T-helper 1 cell treated with Interleukin-12 subunit alpha and Interleukin-12 subunit beta and Interleukin-4 antibody, amounts not matched to agents 30 ng/mL and 1 ng/mL, for 36 hours (primary cell): ENCODE data around the gene SLC2A3. TPM values are rescaled to one million over a fixed set of nuclear protein-coding genes. Genes with fewer than 3 reads are reported as not detected.
"Not testable (repeated sequence)": the region's sequence is repeated elsewhere in the genome, so short reads cannot be mapped to it uniquely, and the experiment has no call there.

Experiments
- intact Hi-C: fragments of 100-400 bp; cut with micrococcal nuclease; formaldehyde crosslinking; loops from one replicate; pipeline ENCODE4 v1.15.1; 2024
- total RNA-seq: library from RNA; stranded (reverse); gene quantifications from 2 replicates; pipeline ENCODE4 v1.2.3, GENCODE V29; 2022

SLC2A3 gene
- total RNA-seq, 1 donor from 2014 or later, result 353 TPM

GRCh38 chr12:7953912-7954311, 17.9 kb upstream of the SLC2A3 start:
- intact Hi-C loops, result not testable (repeated sequence)

DNA sequence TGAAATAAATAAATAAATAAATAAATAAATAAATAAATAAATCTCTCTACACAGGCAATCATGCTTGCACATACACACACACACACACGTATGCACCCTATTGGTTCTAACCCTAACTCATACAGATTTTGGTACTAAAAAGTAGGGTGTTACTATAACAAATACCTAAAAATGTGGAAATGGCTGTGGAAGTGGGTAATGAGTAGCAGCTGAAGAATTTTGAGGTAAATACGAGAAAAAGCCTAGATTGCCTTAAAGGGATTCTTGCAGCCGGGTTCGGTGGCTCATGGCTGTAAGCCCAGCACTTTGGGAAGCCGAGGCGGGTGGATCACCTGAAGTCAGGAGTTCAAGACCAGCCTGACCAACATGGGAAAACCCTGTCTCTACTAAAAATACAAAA, 15.7 kb upstream of the SLC2A3 start:
- intact Hi-C loops, result no loop called here

GRCh38 chr12:7950230-7950943, 14.4 kb upstream of the SLC2A3 start:
- intact Hi-C loops, result not testable (repeated sequence)

DNA sequence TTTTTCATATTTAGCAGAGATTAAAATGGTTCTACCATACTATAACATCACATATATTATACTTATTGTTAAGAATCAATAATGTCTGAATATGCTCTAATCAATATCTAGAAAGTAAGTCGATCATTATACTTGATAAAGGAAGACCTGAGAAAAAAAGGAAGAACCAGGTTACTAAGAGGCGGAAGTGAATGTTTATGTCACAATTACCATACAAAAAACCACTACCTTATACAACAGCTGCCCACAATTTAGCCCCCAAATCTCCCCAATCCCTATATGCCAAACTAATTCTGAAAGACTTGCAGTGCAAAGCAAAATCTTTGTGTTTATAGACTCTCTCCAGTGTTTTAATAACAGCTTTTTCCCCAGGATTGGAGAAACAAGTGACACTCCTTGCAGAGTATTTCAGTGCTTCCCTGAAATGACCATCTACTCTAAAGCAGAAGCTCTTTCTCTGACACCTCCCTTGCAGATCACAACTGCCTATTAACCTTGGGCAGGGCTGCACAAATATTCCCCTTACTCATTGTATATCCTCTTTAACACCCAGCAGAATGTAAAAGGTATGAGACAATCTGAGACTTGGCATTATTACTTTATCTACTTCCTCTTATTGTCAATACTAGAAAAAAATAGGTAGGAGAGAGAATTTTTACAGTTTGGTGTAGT, 12.7 kb upstream of the SLC2A3 start:
- intact Hi-C loops, result no loop called here

- intact Hi-C loops, result no loop called here
These were observed 11.0 kb upstream of the SLC2A3 start for GRCh38 chr12:7947011-7947410.

DNA sequence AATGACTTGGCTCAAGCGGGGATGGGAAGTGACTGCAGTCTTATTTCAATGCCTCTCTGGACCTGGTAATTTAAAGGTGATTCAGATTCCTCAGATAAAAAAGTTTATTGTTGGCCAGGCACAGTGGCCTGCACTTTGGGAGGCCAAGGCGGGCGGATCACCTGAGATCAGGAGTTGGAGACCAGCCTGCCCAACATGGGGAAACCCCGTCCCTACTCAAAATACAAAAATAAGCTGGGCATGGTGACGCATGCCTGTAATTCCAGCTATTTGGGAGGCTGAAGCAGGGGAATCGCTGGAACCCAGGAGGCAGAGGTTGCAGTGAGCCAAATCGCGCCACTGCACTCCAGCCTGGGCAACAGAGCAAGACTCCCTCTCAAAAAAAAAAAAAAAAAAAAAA, 8.8 kb upstream of the SLC2A3 start:
- intact Hi-C loops, result not testable (repeated sequence)

DNA sequence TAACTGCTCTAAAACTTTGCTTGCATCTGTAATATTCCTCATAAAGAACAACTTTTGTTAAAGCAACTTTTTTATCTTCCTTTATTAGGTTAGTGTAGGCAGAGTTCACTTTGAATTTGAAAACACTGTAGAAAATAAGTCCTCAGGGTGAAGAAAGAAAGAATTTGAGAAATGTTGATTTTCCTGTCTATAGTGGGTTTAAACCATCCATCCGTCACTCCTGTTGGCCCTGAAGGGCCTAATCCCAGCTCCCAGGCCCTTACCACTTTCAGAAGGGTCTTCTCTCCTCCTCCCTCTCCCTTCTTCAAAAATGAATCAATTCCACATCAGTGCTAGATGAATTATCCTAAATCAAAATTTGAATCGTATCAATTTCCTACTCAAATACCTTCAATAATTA, 4.9 kb upstream of the SLC2A3 start:
- intact Hi-C loops, result no loop called here

DNA sequence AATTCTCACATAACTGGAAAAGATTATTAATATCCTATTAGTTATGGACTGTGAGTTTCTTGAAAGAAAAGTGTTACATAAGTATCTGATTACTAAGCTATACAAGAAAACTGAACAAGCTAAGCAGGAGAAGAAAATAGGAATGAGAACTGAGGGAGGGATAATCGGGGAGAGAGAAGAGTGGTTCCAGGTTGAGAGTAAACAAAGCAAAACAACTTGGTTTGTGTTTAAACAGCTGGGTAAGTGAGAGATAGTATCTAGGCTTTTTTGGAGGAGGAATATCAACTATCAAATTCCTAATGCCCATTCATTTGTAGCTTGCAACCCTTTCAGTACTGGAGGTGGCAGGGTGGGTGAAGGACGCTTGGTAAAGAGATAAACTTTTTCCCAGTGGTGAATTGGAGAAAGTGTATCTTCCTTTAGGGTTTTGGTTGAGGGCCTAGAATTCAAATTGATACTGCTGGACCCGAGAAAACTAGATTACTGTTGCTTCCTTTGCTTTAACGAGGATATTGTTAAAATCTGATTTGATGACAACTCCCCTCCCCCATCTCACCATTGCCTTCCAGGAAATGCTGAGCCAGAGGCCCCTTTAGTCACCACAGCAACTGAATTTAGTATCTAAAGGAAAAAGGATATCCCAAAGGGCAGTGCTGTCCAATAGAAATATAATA, 2.0 kb upstream of the SLC2A3 start:
- intact Hi-C loops, result loop anchor here (2.0 to 5.0 kb wide), 2 partner anchors 749 to 1086 kb away; partner anchors contain the start of genes CDCA3, PEX5 and USP5

DNA sequence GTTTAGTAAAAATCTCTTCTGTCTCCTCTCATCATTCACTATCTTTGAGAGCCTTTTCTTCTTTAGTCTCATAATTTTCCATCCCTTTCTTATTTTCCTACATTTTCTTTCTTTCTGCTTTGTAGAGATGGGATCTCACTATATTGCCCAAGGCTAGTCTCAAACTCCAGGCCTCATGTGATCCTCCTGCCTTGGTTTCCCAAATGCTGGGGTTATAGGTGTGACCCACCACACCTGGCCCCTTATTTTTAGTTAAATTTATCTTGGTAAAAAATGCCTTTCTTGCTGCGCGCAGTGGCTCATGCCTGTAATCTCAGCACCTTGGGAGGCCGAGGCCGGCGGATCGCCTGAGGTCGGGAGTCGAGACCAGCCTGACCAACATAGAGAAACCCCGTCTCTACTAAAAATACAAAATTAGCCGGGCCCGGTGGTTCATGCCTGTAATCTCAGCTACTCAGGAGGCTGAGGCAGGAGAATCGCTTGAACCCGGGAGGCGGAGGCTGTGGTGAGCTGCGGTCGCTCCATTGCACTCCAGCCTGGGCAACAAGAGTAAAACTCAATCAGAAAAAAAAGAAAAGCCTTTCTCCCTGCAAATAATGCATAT, 996 bp downstream of the SLC2A3 start:
- intact Hi-C loops, result loop anchor here (5.0 kb wide), 1 partner anchor 1083 kb away; the partner anchor contains the start of genes CDCA3 and USP5

DNA sequence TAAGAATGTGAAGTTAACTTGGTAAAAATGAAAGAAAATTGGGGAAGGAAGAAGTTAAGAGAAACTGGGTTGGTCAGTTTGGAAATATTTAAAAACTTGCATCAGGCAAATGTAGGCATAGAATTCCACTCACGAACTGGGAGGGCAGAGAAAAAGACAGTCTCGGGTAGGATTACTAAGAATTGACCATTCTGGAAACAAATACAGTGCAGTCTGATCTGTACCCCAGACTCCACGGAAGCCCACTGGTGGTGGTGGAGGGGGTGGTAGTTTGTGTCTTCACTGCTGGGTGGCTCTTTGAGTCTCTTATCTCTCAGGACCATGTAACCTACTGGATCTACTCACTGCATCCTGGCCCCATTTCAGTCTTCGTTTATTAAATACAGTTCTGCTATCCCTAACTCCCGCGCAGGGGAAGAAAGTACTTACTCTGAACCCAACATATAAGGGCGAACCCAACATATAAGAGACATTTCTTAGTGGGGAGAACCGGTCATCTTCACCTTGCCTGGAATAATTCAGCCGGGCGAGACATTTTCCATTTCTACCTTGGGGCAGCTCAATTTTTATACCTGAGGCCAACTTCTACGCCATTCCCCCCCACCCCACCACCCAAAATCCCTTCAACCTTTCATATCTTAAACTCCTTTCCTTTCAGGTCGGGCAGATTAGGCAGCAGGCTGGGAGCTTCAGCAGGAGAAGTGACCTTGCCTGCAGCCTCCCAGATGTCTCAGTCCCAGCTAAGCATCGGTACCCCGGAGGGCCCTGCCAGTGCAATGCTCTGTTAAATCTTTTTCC, 1.7 kb downstream of the SLC2A3 start:
- intact Hi-C loops, result no loop called here

DNA sequence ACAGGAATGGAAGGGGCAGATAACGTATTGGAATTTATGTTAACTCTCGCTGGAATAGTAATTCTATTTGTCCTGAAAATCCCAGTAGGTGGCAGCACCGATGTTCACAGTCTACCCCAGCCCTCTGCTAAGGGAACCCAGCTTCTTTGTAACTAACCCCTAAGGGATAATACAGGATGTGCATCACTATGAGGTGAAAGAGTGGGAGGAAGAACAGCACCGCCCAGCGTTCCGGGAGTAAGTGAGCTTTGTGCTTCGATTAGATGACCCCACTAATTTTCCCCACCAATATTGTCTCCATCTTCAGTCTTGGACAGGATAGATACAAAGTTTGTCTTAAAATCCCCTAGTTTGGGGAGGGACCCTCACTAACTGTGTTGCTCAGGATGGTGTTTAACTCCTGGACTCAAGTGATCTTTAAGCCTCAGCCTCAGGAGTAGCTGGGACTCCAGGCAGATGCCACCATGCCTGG, 2.7 kb downstream of the SLC2A3 start:
- intact Hi-C loops, result loop anchor here (1.0 kb wide), 5 partner anchors 57 to 149 kb away; partner anchors contain the start of genes FOXJ2 and NECAP1

GRCh38 chr12:7932599-7933240, 3.3 kb downstream of the SLC2A3 start:
- intact Hi-C loops, result loop anchor here (1.0 kb wide), 5 partner anchors 58 to 150 kb away; partner anchors contain the start of genes FOXJ2 and NECAP1

DNA sequence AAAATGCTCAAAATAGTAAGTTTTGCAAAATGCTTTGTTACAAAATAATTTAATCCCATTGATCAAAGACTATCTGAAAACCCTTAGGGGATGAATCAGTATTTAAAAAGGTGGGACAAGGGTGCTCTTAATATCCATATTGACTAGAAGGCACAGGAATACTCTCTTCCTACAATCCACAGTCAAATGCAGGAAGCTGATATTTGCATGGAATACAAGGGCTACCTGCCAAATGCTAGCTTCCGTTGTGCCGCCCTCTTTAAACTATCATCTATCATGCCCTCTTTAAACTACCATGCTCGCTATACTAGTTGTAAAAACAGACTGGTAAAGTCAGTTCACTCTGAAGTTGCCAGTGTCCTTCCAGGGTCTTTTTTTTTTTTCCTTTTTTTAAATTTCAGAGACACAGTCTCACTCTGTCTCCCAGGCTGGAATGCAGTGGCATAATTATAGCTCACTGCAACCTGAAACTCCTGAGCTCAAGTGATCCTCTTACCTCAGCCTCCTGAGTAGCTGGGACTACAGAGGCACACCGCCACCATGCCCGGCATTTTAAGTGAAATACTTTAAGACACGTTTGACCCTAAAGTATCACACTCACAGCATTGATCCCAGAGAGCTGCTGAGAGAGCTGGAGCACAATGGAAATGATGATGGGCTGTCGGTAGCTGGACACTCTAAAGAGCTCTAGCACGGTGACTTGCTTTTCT, 6.7 kb downstream of the SLC2A3 start:
- intact Hi-C loops, result no loop called here

DNA sequence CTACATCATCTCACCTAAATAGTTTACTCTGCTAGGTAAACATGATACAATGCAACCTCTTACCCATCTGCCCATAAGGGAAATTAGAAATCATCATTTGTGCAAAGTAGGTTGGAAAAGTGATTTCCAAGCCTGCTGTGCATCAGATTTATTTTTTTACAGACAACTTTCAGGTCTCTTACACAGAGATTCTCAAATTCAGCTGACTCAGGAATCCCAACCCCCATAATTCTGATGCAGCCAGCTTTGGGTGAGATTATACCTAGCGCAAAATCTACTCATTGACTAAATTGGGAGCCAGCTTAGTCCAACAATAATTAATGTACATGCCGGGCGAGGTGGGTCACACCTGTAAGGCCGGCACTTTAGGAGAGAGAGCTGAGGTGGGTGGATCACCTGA, 8.5 kb downstream of the SLC2A3 start:
- intact Hi-C loops, result no loop called here

- intact Hi-C loops, result not testable (repeated sequence)
These were observed 9.8 kb downstream of the SLC2A3 start for GRCh38 chr12:7926068-7926666.

DNA sequence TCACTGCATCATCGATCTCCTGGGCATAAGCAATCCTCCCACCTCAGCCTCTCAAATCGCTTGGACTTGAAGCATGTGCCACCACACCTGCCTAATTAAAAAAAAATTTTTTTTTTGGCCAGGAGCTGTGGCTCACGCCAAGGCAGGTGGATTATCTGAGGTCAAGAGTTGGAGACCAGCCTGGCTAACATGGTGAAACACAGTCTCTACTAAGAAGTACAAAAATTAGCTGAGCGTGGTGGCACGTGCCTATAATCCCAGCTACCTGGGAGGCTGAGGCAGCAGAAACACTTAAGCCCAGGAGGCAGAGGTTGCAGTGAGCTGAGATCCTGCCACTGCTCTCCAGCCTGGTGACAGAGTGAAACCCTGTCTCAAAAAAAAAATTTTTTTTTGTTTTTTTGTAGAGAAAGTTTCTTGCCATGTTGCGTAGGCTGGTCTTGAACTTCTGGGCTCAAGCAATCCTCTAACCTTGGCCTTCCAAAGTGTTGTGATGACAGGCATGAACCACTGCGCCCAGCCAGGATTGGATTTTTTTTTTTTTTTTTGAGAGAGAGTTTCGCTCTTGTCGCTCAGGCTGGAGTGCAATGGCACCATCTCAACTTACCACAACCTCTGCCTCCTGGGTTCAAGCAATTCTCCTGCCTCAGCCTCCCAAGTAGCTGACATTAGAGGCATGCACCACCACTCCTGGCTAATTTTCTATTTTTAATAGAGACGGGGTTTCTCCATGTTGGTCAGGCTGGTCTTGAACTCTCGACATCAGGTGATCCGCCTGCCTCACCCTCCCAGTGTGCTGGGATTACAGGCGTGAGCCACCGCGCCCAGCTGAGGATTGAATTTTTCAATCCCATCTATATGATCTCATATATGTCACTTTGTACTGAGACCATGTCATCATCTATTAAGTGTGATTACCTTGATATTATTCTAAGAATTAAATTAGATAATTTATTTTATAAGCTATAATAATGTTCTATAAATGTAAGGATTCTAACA, 12.4 kb downstream of the SLC2A3 start:
- intact Hi-C loops, result no loop called here

DNA sequence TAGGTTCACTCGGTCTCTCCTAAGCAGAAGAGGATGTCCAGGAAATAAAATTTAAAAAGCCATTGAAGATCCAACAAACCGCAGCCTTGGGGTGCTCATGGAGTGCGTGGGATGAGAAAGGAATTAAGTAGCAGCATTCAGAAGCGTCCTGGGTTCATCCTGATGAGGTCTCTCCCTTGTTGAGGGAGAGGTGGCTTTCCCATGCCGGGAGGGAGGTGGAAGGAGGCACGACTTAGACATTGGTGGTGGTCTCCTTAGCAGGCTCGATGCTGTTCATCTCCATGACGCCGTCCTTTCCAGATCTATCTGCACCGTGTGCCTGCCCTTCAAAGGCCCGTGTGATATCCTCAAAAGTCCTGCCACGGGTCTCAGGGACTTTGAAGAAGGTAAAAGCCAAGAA, 14.8 kb downstream of the SLC2A3 start:
- intact Hi-C loops, result not testable (repeated sequence)

- intact Hi-C loops, result not testable (repeated sequence)
These were observed 17.8 kb downstream of the SLC2A3 start for GRCh38 chr12:7918268-7918590.
